HG03442 (cell line): ENCODE data around the gene CD99.
"Not testable (repeated sequence)": the region's sequence is repeated elsewhere in the genome, so short reads cannot be mapped to it uniquely, and the experiment has no call there.

Experiments
- ATAC-seq: cut with Tn5 transposase; IDR thresholded peaks from one replicate; pipeline ENCODE4 v1.9.1; 2021; ENCODE audit warnings: mild to moderate bottlenecking, moderate library complexity; ENCODE audit not compliant: unreplicated experiment

The CD99 gene

GRCh38 chrX:2766906-2767305 is 75.8 kb downstream of the CD99 start:
- ATAC-seq, result no peak

GRCh38 chrX:2767631-2768455 is 76.7 kb downstream of the CD99 start:
- no peak for ATAC-seq

- ATAC-seq, result no peak
Observed at GRCh38 chrX:2769615-2770014, 78.5 kb downstream of the CD99 start.

- not testable (repeated sequence) for ATAC-seq
Observed at GRCh38 chrX:2773166-2774055, 82.3 kb downstream of the CD99 start.

- ATAC-seq, result no peak
Observed at GRCh38 chrX:2774057-2774456, 83.0 kb downstream of the CD99 start.

GRCh38 chrX:2774776-2775175 is 83.7 kb downstream of the CD99 start:
- ATAC-seq, result no peak

GRCh38 chrX:2780472-2781225 is 89.6 kb downstream of the CD99 start:
- not testable (repeated sequence) for ATAC-seq

- no peak for ATAC-seq
Observed at GRCh38 chrX:2781226-2781571, 90.1 kb downstream of the CD99 start.

GRCh38 chrX:2781698-2782097 is 90.6 kb downstream of the CD99 start:
- ATAC-seq, result no peak

- ATAC-seq, result no peak
Observed at GRCh38 chrX:2782171-2782570, 91.1 kb downstream of the CD99 start.

- no peak for ATAC-seq
Observed at GRCh38 chrX:2782778-2783177, 91.7 kb downstream of the CD99 start.

GRCh38 chrX:2784026-2784425 is 92.9 kb downstream of the CD99 start:
- ATAC-seq, result no peak

GRCh38 chrX:2785538-2785937 is 94.4 kb downstream of the CD99 start:
- ATAC-seq, result no peak

GRCh38 chrX:2788980-2789379 is 97.9 kb downstream of the CD99 start:
- no peak for ATAC-seq

- ATAC-seq, result no peak
Observed at GRCh38 chrX:2789569-2789968, 98.5 kb downstream of the CD99 start.
